CD14-positive monocyte (primary cell): ENCODE results near the gene ARL15. TPM values are rescaled to one million over a fixed set of nuclear protein-coding genes. Genes with fewer than 3 reads are reported as not detected.

Experiments
- DNase-seq, 3 donors: peaks; one replicate each; pipeline ENCODE4 v3.0.0-alpha.2; 2011 to 2022
- H2AFZ ChIP-seq: 2 replicates; pipeline ENCODE4 v1.6.0; 2012; ENCODE audit warnings: mild to moderate bottlenecking, low read depth, low read length, inconsistent platforms; ENCODE audit not compliant: insufficient read depth, poor library complexity, severe bottlenecking
- H3K27ac ChIP-seq, 2 donors: 1 replicate in 1 of 2; 2 replicates in 1 of 2; pipeline ENCODE4 v1.5.1; 2012 to 2013; ENCODE audit warnings: low read length in 2 of 2, control low read depth in 1 of 2, inconsistent platforms in 1 of 2, low read depth in 1 of 2, mild to moderate bottlenecking in 1 of 2
- H3K27me3 ChIP-seq, 2 donors: one replicate each; pipeline versions ENCODE4 v1.6.0 to v1.6.1; 2011 to 2013; ENCODE audit warnings: low read length in 2 of 2; ENCODE audit not compliant: control insufficient read depth in 2 of 2, insufficient read depth in 2 of 2
- H3K36me3 ChIP-seq, 2 donors: replicated peaks in 1 of 2; 1 replicate in 1 of 2; 2 replicates in 1 of 2; pipeline versions ENCODE4 v1.5.1 to v1.6.1; 2012 to 2013; ENCODE audit warnings: low read length in 2 of 2, control low read depth in 1 of 2, inconsistent platforms in 1 of 2, mild to moderate bottlenecking in 1 of 2; ENCODE audit not compliant: insufficient read depth in 2 of 2, control insufficient read depth in 1 of 2
- H3K4me1 ChIP-seq, 2 donors: 1 replicate in 1 of 2; 2 replicates in 1 of 2; pipeline versions ENCODE4 v1.5.1 to v1.6.1; 2012 to 2013; ENCODE audit warnings: low read length in 2 of 2, control low read depth in 1 of 2, inconsistent platforms in 1 of 2, mild to moderate bottlenecking in 1 of 2, moderate library complexity in 1 of 2; ENCODE audit not compliant: insufficient read depth in 2 of 2, control insufficient read depth in 1 of 2
- H3K4me2 ChIP-seq: replicated peaks from 2 replicates; pipeline ENCODE3; 2012; ENCODE audit warnings: low read length, moderate library complexity, mild to moderate bottlenecking; ENCODE audit not compliant: poor library complexity, severe bottlenecking; ENCODE audit errors: extremely low read depth
- H3K4me3 ChIP-seq, 3 experiments: fragments of 200-600 bp in 1 of 3; sonication (generic) in 1 of 3; replicated peaks in 1 of 3; 1 replicate in 2 of 3; 2 replicates in 1 of 3; pipeline ENCODE4 v1.5.1; 2011 to 2013; ENCODE audit warnings: low read length in 3 of 3, mild to moderate bottlenecking in 3 of 3, control low read depth in 2 of 3, low read depth in 2 of 3, inconsistent platforms in 1 of 3, moderate library complexity in 1 of 3
- H3K79me2 ChIP-seq: 2 replicates; pipeline ENCODE4 v1.6.0; 2012; ENCODE audit warnings: mild to moderate bottlenecking, control low read depth, inconsistent platforms, low read length, moderate library complexity; ENCODE audit not compliant: insufficient read depth
- H3K9ac ChIP-seq: 2 replicates; pipeline ENCODE4 v1.6.0; 2017; ENCODE audit warnings: low read length, mild to moderate bottlenecking; ENCODE audit not compliant: insufficient read depth, poor library complexity, severe bottlenecking
- H3K9me3 ChIP-seq, 2 donors: replicated peaks in 1 of 2; 1 replicate in 1 of 2; 2 replicates in 1 of 2; pipeline versions ENCODE4 v1.5.1 to v1.6.1; 2012 to 2013; ENCODE audit warnings: low read length in 2 of 2, control low read depth in 1 of 2; ENCODE audit not compliant: control insufficient read depth in 1 of 2, insufficient read depth in 1 of 2
- H4K20me1 ChIP-seq: 2 replicates; pipeline ENCODE4 v1.6.0; 2012; ENCODE audit warnings: mild to moderate bottlenecking, low read length, control low read depth, moderate library complexity; ENCODE audit not compliant: insufficient read depth
- H3K27ac Mint-ChIP-seq, 7 donors: one replicate each; pipeline ENCODE4 v1.8.0; 2020; ENCODE audit warnings: mild to moderate bottlenecking in 7 of 7, mixed read lengths in 7 of 7, moderate library complexity in 6 of 7, inconsistent platforms in 2 of 7
- H3K27me3 Mint-ChIP-seq, 3 donors: one replicate each; pipeline ENCODE4 v1.8.0; 2021 to 2022; ENCODE audit warnings: low read depth in 3 of 3, mild to moderate bottlenecking in 3 of 3, mixed read lengths in 3 of 3, moderate library complexity in 3 of 3, inconsistent platforms in 1 of 3
- H3K36me3 Mint-ChIP-seq, 2 donors: one replicate each; pipeline ENCODE4 v1.8.0; 2020; ENCODE audit warnings: mixed read lengths in 2 of 2, inconsistent platforms in 1 of 2, mild to moderate bottlenecking in 1 of 2
- H3K4me1 Mint-ChIP-seq: one replicate; pipeline ENCODE4 v1.8.0; 2020; ENCODE audit warnings: mild to moderate bottlenecking, mixed read lengths
- H3K4me3 Mint-ChIP-seq, 2 donors: one replicate each; pipeline ENCODE4 v1.8.0; 2020; ENCODE audit warnings: mild to moderate bottlenecking in 2 of 2, mixed read lengths in 2 of 2, moderate library complexity in 1 of 2
- H3K9me3 Mint-ChIP-seq, 7 donors: one replicate each; pipeline ENCODE4 v1.8.0; 2020 to 2022; ENCODE audit warnings: mixed read lengths in 7 of 7, mild to moderate bottlenecking in 6 of 7, moderate library complexity in 6 of 7, inconsistent platforms in 2 of 7
- CTCF ChIP-seq: fragments of 200-600 bp; IDR thresholded peaks from one replicate; pipeline ENCODE4 v1.8.0; 2022; ENCODE audit warnings: antibody characterized with exemption, mild to moderate bottlenecking
- WGBS: methylation state at CpG from one replicate; pipeline ENCODE4 v1.1.5; 2013; ENCODE audit warnings: missing lambda C conversion rate; ENCODE audit not compliant: insufficient coverage; 5-methylcytosine and 5-hydroxymethylcytosine counted together
- intact Hi-C, 2 donors: fragments of 100-400 bp; cut with micrococcal nuclease; formaldehyde crosslinking; loops; one replicate each; pipeline versions ENCODE4 v1.15.0 to v1.15.1; 2023
- polyA plus RNA-seq, 3 donors: library from polyadenylated mRNA; depleted of rRNA in 1 of 3; unstranded in 2 of 3; stranded (reverse) in 1 of 3; fragments of 300-500 nt in 2 of 3; fragments of >200 nt in 1 of 3; fragmentation: Illumina TruSeq in 2 of 3; gene quantifications; 1 replicate in 2 of 3; 2 replicates in 1 of 3; pipeline ENCODE4 v1.2.3, GENCODE V29; 2012 to 2021

The ARL15 gene
- polyA plus RNA-seq, 3 donors: 10.5 to 27.6 (median 18.0) TPM

- Histone ChIP-seq H2AFZ (no peak overlapping the region), H3K4me2 (no peak overlapping the region), H3K4me1 (peaks cover 6 to 9% of the 10 kb centered on the region in 2 donors), H3K27ac (no peak overlapping the region), H3K79me2 (no peaks in the 10 kb centered on the region), H3K9me3 (peaks cover 0 to 8% of the 10 kb centered on the region in 2 donors), H4K20me1 (no peaks in the 10 kb centered on the region), H3K4me3 (no peak overlapping the region), H3K9ac (no peak overlapping the region), H3K36me3 (peaks cover 0 to 8% of the 10 kb centered on the region in 2 donors), H3K27me3 (no peaks in the 10 kb centered on the region)
- DNase-seq: no peak
- Mint-ChIP-seq H3K36me3 (peaks cover 10 to 15% of the 10 kb centered on the region in 2 donors), H3K27me3 (peaks cover 0 to 2% (median 0%) of the 10 kb centered on the region in 3 donors), H3K4me1 (peaks cover 10% of the 10 kb centered on the region), H3K27ac (peak overlapping the region in 3 of 7 donors; percentile 9 to 62 (median 15)), H3K9me3 (peaks cover 10 to 19% (median 14%) of the 10 kb centered on the region in 7 donors), H3K4me3 (no peak overlapping the region)
- no peak for TF ChIP-seq CTCF
- intact Hi-C loops: no loop called here
Observed at GRCh38 chr5:53956632-53957031, 353.7 kb downstream of the ARL15 start.

- H3K27ac ChIP-seq: no peak overlapping the region
- no peak overlapping the region for H2AFZ ChIP-seq
- H3K9ac ChIP-seq: no peak overlapping the region
- no peak for TF ChIP-seq CTCF
- no peaks in the 10 kb centered on the region for H3K79me2 ChIP-seq
- H3K4me2 ChIP-seq: no peak overlapping the region
- H3K4me3 ChIP-seq: no peak overlapping the region
- WGBS: no CpG with 5 or more reads among the region's 1 CpG
- Mint-ChIP-seq H3K4me3 (no peak overlapping the region), H3K9me3 (peaks cover 10 to 19% (median 14%) of the 10 kb centered on the region in 7 donors), H3K27ac (peak overlapping the region in 3 of 7 donors; percentile 29 to 62 (median 55)), H3K4me1 (peaks cover 10% of the 10 kb centered on the region), H3K36me3 (peaks cover 10 to 15% of the 10 kb centered on the region in 2 donors), H3K27me3 (peaks cover 0 to 2% (median 0%) of the 10 kb centered on the region in 3 donors)
- H3K4me1 ChIP-seq: peaks cover 6 to 9% of the 10 kb centered on the region in 2 donors
- peak in 2 of 3 donors; percentile 8 to 22 for DNase-seq
- no peaks in the 10 kb centered on the region for H3K27me3 ChIP-seq
- H3K36me3 ChIP-seq: peaks cover 0 to 8% of the 10 kb centered on the region in 2 donors
- peaks cover 0 to 8% of the 10 kb centered on the region in 2 donors for H3K9me3 ChIP-seq
- H4K20me1 ChIP-seq: no peaks in the 10 kb centered on the region
- intact Hi-C loops: no loop called here
Observed at GRCh38 chr5:53956196-53956595, 354.2 kb downstream of the ARL15 start.
